Measurements from ENCODE around the gene HSPG2. TPM values are rescaled to one million over a fixed set of nuclear protein-coding genes. Genes with fewer than 3 reads are reported as not detected.

The HSPG2 gene
- total and polyA plus RNA-seq, 2 of the 8 experiments (the other 6 are each of a cell fraction or from before 2014, with no cell fraction given), result 17.8 to 111 TPM

GRCh38 chr1:21851430-21852250 is 85.5 kb downstream of the HSPG2 start:
- DNase-seq (ENCODE audit: low read depth in 1 of 2, low spot score in 2 of 2), result no peak
- H3K18ac ChIP-seq (ENCODE audit: extremely low read depth, low read length), result no peak overlapping the region
- no peak overlapping the region for H4K5ac ChIP-seq (ENCODE audit: insufficient read length, low read depth, low read length)
- H4K91ac ChIP-seq (replicated peaks; ENCODE audit: insufficient read length, low read length), result no peak overlapping the region
- H3K14ac ChIP-seq (ENCODE audit: insufficient read length), result no peak overlapping the region
- H3K79me2 ChIP-seq (ENCODE audit: control insufficient read depth in 1 of 2, insufficient read depth in 2 of 2, low read length in 2 of 2), result no peaks in the 10 kb centered on the region
- no peak for FAIRE-seq
- H4K8ac ChIP-seq (ENCODE audit: extremely low read depth, insufficient read depth, low read length), result no peak overlapping the region
- no peaks in the 10 kb centered on the region for H3K4me1 ChIP-seq (replicated peaks in 1 of 4; ENCODE audit: control insufficient read depth in 3 of 4, insufficient read depth in 4 of 4, low read length in 3 of 4)
- POLR2A ChIA-PET (ENCODE audit: partially characterized antibody), result interaction anchor here (1.1 kb wide), 1 partner anchor 29 kb away, joined by 3 read pairs; no protein-coding TSS in a partner anchor
- no peak for TF ChIP-seq SUZ12 (IDR thresholded peaks at IDR 0.05; ENCODE audit: low read length)
- no peaks in the 10 kb centered on the region for H3K27me3 ChIP-seq (replicated peaks in 1 of 4; ENCODE audit: control insufficient read depth in 3 of 4, extremely low read depth in 1 of 4, insufficient read depth in 3 of 4, low read length in 3 of 4)
- no peak overlapping the region for H2BK120ac ChIP-seq (replicated peaks; ENCODE audit: low read depth, low read length)
- H3K56ac ChIP-seq (replicated peaks; ENCODE audit: insufficient read length, low read depth, low read length), result no peak overlapping the region
- H3K23ac ChIP-seq (ENCODE audit: insufficient read length), result no peak overlapping the region
- H3K36me3 ChIP-seq (ENCODE audit: control insufficient read depth in 2 of 4, insufficient read depth in 4 of 4, low read length in 3 of 4), result peaks cover 12 to 67% (median 44%) of the 10 kb centered on the region in 4 experiments
- no peak overlapping the region for H2BK5ac ChIP-seq (ENCODE audit: low read depth, low read length)
- H3K4me2 ChIP-seq (ENCODE audit: insufficient read depth in 1 of 2, low read depth in 2 of 2, low read length in 2 of 2), result no peak overlapping the region
- H3K27ac ChIP-seq (ENCODE audit: low read depth, low read length), result no peak overlapping the region
- no peaks in the 10 kb centered on the region for H3K9me3 ChIP-seq (ENCODE audit: insufficient read depth in 2 of 2, low read depth in 1 of 2, low read length in 1 of 2)
- no peak overlapping the region for H2AK5ac ChIP-seq (ENCODE audit: low read depth, low read length)
- H4K20me1 ChIP-seq (replicated peaks in 1 of 2; ENCODE audit: control insufficient read depth in 1 of 2, insufficient read depth in 2 of 2, low read length in 2 of 2), result peaks cover 0 to 12% of the 10 kb centered on the region in 2 experiments
- H2AFZ ChIP-seq (ENCODE audit: low read length), result no peak overlapping the region
- 94% methylated on average over 30 of the region's 33 CpGs; no CpG with 5 or more reads in 1 of the 2 experiments for WGBS, 2 experiments (ENCODE audit: extremely low coverage in 1 of 2, insufficient coverage in 1 of 2, insufficient read length in 1 of 2, insufficient replicate concordance in 2 of 2, low coverage in 1 of 2, low lambda C conversion rate in 2 of 2, missing lambda C conversion rate in 1 of 2)
- H2BK12ac ChIP-seq (ENCODE audit: low read depth, low read length), result no peak overlapping the region
- H2BK20ac ChIP-seq (ENCODE audit: low read length), result no peak overlapping the region
- H3K9ac ChIP-seq (replicated peaks in 1 of 4; ENCODE audit: extremely low read depth in 1 of 4, low read depth in 3 of 4, low read length in 3 of 4), result no peak overlapping the region
- CTCF ChIA-PET (ENCODE audit: partially characterized antibody), result interaction anchor here (1.0 to 1.1 kb wide), 2 partner anchors 11 to 31 kb away, joined by 3 read pairs; no protein-coding TSS in a partner anchor
- no peak overlapping the region for H2BK15ac ChIP-seq (ENCODE audit: low read length)
- no peak overlapping the region for H3K4me3 ChIP-seq (ENCODE audit: extremely low read depth in 1 of 4, insufficient read depth in 2 of 4, low read depth in 3 of 4, low read length in 4 of 4)
- H3K79me1 ChIP-seq (ENCODE audit: low read depth, low read length), result no peaks in the 10 kb centered on the region
- no peak overlapping the region for H3K4ac ChIP-seq (replicated peaks; ENCODE audit: insufficient read length, low read depth, low read length)
- H3K23me2 ChIP-seq (ENCODE audit: low read depth, low read length), result no peaks in the 10 kb centered on the region
